NCI-H146 (cell line): ENCODE measurements around the gene ACSM5.
"Not testable (repeated sequence)": the region's sequence is repeated elsewhere in the genome, so short reads cannot be mapped to it uniquely, and the experiment has no call there.

Experiments
- DNase-seq: peaks from one replicate; lab custom pipeline; 2025; lab: John Stamatoyannopoulos, UW

ACSM5 gene

DNA sequence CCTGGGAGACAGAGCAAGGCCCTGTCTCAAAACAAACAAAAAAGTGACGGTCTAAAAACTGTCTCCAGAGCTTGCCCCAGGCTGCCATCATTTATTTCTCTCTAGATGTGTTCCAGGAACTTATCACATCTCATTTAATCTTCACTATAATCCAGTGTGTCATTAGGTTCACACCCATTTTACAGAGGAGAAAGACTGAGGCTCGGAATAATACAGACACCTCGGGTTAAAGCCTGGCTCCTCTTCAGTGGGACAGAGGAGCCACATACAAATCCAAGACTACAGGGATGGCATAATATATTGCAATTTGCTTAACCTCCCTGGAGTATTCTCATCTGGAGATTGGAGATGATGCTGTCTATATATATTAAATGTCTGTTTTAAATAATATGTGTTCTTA is 10.7 kb upstream of the ACSM5 start:
- DNase-seq = no peak

DNA sequence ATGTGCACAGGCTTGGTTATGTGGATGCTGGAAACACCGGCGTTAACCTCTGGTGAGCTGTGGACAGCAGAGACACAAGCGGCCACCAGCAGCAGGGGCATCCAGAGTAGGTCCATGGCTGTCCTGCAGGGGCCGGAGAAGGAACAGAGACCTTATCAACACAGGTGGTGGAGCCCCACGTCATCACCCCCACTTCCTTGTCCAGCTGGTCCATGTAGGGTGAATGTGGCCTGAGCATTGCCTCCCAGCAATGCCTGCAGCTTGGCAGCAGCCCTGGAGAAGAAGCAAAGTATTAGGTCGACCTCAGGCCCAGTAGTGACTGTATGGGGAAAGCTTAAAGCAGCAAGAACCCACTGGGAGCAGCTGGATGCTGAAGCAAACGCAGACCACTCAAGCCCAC is 10.1 kb upstream of the ACSM5 start:
- no peak for DNase-seq

DNA sequence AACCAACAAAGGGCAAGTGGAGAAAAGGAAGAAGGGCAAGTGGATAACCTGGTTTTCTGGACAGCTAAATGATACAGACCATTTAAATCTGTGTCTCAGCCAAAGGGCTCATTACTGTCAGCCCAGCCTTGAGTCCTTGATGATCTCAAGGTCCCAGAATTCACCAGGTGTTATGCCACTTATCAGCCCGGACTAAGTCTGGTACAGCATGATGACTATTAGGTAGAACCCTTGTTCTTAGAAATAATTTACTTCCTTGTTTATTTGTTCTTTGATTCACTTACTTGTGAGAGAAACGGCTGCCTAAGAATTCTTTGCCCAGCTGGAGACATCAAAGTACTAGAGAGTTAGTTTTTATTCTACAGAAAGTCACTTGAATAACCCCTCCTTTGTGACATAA is 8.3 kb upstream of the ACSM5 start:
- DNase-seq = no peak

DNA sequence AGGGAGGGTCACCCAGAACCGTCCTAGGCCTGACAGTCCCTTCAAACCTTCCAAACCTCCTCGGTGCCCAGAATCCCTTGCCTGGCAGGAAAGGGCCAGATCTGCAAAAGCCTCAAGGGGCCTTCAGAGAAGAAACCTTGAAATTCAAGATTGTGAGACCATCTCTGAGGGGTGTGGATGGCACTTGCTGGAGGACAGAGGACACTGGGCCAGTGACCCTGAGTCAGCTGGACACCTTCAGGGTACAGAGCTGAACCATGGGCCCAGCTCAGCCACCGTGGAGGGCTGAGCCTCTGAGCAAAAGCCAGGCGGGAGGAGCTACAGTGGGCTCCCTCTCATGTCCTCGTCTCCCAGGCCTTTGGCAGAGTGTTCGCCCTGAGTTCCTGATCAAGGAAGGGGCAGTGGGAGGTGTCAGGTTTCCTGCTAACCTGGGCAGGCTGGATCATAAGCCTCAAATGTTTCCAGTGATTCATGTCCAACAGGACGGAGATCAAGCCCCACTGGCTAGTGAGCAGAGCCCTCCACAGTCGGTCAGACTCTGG is 7.8 kb upstream of the ACSM5 start:
- no peak for DNase-seq

DNA sequence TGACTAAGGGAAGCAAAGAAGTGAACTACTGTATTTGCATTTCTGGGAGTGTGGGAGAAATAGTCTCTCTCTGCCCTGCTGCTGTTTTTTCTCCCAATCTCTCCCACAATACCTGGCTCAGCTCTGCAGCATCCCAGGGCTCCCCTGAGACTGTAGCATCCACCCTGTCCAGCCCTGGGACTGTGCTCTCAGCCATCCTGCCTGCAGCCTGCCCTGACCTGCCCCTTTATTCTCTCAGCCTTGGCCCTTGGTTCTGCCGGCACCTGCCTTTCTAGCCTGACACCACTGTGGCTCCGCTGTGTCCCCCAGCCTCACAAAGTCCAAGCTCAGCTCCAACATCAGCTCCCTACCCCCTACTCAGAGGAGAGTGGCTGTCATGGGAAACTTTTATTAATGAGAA is 6.7 kb upstream of the ACSM5 start:
- no peak for DNase-seq

DNA sequence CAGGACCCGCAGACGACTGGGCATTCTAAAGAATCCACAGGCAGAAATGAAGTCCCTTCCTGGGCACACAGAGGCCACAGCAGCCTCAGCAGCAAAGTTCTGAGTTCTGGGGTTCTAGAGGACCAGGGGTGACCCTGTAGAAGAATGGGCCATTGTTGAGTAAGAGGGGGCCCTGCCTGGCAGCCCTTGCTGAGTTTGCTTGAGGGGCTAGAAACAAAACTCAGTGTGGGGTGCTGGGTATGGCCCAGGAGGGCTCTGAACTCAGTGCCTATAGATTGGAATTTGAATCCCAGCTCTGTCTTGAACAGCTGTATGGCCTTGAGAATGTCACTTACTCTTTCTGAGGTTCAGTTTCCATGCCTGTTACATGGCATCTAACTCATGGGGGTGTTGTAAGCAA is 4.7 kb upstream of the ACSM5 start, which contains the start of gene PDILT:
TSS of gene PDILT (minus strand) at position 101 of the 400 bp plus-strand sequence. CDS start 5,437 bp downstream, outside the sequence.
- DNase-seq = no peak

DNA sequence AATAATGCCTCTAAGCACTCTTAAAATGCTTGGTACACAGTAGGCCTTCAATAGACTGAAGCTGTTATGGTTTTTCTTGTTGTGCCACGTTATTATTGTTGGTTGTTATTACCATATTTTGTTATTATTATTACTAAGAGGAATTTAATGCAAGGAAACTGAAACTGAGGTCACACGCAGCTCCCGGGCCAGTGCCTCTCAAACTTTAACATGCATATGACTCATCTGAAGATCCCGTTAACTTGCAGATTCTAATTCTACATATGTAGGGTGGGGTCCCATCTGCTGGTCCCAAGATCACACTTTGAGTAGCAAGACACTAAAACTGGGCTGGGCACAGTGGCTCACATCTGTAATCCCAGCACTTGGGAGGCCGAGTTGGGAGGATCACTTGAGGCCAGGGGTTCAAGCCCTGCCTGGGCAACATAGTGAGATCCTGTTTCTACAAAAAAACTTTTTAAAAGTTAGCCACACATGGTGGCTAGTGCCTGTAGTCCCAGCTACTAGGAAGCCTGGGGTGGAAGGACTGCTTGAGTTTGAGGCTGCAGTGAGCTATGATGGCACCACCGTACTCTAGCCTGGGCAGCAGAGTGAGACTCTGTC is 888 bp downstream of the ACSM5 start:
- DNase-seq = no peak

DNA sequence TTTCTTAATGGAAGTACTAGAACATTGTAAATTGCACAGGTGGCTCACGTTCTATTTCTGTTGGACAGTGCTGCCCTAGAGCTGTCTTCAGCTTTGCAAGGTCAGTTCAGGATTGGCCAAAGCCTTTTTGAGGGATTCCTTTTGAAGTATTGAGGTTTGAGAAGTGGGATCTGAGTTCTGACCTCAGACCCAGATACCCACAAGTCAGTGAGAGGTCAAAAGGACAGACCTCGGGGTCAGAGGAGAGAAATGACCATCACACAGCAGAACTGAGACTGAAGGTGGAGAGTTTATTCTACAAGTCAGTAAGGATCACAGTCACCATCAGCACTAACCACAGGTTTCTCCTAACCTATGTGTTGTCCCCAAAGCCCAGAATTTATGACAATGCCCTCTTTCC is 1.7 kb downstream of the ACSM5 start:
- no peak for DNase-seq

DNA sequence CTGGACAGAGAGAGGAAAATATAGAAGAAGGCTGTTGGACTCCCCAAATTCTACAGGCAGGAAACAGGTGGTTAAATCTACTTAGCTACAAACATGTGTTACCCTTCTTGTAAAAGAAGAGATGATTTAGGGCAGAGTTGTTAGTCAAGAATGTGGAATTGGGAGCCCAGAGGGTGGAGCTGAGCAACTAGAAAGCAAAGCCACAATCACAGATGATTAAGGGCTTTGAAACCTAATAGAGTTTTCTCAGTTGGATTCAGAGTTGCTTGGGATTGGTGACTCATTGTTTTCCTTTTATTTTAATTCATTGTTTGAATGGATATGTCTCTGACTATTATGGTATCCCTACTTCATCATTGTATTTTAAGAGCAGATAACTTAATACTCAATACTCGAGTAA is 6.2 kb downstream of the ACSM5 start:
- no peak for DNase-seq

DNA sequence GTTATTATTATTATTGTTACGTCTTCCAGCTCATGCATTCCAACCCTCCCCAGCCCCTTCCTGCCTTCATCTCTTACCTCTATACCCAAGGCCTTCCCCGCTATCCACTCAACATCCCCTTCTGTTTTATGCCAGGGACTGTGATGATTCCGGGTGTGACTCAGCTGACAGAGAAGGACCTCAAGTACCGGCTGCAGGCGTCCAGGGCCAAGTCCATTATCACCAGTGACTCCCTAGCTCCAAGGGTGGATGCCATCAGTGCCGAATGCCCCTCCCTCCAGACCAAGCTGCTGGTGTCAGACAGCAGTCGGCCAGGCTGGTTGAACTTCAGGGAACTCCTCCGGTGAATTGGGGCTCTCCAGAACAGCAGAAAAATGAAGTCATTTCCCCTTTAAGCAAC is 9.8 kb downstream of the ACSM5 start:
- DNase-seq = not testable (repeated sequence)

DNA sequence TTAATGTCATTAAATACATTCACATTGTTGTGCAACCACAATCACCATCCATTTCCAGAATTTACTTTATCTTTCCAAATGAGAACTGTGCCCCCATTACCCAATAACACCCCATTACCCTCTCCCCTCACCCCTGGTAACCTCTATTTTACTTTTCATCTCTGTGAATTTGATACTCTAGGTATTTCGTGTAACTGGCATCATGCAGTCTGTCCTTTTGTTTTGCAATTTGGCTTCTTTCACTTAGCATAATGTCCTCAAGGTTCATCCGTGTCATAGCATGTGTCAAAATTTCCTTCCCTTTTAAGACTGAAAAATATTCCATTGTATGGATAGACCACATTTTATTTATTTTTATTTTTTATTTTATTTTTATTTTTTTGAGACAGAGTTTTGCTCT is 12.4 kb downstream of the ACSM5 start:
- not testable (repeated sequence) for DNase-seq

DNA sequence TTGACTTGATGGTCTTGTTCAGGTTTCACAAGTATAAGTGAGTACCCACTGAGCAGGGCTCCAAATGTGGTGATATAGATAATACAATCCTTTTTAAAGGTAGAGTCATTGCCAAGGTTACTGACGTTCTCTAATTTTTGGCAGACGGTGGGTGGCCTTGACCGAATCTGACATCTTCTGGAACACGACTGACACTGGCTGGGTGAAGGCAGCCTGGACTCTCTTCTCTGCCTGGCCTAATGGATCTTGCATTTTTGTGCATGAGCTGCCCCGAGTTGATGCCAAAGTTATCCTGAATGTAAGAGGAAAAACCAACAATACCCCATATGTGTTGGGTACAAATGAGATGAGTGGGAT is 14.4 kb downstream of the ACSM5 start:
- DNase-seq = not testable (repeated sequence)

DNA sequence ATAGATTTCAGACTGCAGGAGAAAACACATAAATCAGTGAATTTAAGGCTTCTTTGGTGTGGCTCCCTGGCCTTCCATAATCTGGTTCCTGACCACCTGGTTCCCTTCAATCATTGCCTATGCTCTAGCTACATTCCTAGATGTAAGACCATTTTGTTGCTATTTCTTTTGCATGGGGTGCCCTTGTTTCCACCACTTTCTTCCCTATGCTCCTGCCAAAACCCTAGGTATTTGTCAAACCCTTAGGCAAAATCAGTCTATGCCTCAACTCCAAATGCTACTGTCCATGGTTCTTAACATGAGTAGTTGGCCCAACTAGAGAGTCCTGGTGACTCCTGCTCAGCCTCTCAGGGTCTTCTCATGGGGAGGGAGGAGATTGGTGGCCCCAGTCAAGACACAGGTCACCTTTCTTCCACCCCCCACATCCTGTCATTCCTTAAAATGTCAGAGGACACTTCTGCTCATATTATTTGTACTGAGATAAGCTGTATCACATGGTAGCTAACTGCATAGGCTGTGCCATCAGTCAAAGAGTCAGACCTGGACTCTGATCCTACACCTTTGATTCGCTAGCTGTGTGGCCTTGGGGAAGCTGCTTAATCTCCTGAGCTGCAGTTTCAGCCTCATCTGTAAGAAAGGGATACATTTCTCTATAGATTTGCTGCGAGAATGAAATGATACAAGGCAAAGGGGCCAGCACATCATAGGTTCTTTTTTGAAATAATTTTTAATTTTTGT is 15.0 kb downstream of the ACSM5 start:
- DNase-seq = no peak

DNA sequence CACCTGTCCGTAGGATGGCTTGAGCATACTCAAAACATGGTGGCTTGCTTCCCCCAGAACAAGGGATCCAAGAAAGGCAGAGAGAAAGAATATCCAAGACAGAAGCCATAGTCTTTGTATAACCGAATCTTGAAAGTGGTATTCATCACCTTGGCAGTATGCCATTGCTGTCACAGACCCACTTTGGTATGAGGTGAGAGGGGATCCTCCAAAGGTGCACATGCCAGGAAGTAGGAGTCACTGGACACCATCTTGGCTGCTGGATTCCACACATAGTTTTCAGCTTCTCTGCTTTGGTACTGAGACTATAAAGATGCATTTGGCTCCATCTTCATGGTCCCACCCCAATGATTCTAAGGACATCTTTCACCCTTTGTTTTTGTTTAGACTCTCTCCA is 18.1 kb downstream of the ACSM5 start:
- not testable (repeated sequence) for DNase-seq

DNA sequence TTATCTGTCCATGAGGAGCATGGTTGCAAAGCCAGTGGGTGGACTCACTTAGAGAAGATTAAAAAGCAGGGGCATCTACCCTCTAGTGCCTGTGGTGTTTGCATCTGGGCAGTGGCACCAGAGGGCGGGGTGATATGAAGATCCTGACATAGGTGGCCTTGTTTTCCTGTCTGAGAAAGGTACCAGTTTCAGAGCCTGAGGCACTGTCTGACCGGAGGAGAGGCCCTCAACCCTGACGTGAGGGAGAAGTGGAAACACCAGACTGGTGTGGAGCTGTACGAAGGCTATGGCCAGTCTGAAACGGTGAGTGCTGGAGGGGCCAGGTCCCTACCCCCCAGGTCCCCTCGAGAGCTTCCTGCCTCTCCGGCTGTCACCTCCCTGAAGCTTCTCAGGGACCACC is 20.2 kb downstream of the ACSM5 start:
- DNase-seq = not testable (repeated sequence)

DNA sequence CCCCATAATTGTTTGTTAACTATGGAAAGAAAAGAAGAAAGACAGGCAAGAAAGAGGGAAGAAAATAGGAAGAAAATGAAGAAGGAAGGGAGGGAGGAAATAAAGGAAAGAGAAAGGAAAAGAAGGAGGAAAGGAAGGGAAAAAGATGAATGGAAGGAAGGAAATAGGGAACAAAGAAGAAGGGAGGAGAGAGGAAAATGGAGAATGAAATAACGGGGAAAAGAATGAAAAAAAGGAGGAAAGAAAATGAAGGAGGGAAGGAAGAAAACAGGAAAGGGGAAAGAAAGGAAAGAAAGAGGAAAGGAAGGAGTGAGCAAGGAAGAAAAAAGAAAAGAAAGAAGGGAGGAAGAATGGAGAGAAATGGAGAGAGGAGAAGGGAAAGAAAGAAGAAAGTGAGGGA is 21.1 kb downstream of the ACSM5 start:
- DNase-seq = not testable (repeated sequence)

DNA sequence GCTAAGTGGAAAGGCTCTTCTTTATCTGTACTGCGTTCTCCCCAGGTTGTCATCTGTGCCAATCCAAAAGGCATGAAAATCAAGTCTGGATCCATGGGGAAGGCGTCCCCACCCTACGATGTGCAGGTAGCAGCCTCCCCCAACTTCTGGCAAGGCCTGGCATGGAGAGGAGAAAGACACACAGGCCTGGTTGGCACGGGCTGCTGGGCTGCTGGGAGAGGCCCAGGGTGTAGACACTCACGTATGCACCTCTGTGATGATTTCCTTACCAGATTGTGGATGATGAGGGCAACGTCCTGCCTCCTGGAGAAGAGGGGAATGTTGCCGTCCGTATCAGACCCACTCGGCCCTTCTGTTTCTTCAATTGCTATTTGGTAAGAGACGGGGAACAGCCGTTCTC is 21.6 kb downstream of the ACSM5 start:
- no peak for DNase-seq

DNA sequence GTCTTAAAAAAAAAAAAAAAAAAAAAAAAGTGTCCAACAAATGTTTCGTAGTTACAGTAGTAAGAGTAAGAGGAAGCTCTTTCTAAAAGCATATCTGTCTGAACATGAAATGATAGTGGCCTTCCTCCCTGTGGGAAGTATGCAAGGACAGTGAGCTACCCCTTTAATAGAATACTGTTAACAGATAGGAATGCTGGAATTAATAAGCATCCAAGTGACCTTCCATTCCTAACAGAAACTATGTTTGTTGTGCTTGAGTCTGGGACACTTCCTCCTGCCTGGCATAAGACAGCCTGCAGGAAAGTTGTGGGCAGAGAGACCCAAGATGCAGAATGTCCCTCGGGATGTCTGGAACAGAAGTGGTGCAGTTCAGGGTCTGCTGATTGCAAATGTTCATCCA is 29.6 kb downstream of the ACSM5 start:
- DNase-seq = not testable (repeated sequence)

DNA sequence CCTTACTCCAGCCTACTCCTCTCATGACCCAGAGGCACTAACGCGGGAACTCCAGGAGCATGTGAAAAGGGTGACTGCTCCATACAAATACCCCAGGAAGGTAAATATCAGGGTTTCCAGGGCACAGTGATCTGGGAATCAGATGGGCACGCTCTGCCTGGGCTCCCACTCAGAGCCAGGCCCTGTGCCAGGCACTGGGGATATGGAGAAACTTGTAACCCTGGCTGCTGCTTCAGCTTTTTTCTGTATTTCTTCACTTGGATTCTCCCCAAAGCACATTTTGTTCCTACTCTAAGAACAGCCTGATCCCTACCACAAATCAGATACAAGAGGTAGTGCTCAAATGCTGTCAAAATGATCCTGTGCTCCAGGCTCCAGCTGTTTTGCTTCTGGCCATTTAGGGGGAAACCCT is 30.5 kb downstream of the ACSM5 start:
- DNase-seq = not testable (repeated sequence)

DNA sequence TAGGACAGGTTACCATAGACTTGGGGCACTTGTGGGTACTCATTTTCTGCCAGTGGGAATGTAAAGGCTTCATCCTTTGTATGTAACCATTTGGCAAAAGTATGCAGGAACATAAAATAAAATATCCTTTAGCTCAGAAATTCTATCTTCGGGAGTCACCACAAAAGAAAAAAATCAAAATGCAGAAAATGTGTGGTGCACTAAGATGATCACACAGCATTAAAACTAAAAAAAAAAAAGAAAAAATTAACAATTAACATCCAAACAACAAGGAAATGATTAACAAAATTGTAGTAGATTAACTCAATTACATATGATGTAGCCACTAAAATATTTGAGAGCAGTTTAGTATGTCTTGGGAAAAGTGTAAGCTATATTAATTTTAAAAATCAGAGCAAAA is 31.4 kb downstream of the ACSM5 start:
- not testable (repeated sequence) for DNase-seq

DNA sequence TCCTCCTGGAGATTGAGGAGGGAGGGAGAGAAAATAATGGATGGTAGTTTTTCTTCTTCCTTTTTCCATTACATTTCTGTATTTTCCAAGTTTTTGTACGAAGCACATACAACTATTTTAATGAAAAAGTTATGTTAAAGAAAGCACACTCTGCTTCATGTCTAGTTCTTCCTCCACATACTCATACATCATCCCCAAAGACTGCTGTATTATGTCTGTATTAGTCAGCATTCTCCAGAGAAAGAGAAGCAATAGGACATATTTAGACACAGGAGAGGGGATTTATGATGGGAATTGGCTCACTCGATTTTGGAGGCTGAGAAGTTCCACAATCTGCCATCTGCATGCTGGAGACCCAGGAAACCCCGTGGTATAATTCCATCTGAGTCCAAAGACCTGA is 31.9 kb downstream of the ACSM5 start:
- DNase-seq = no peak

DNA sequence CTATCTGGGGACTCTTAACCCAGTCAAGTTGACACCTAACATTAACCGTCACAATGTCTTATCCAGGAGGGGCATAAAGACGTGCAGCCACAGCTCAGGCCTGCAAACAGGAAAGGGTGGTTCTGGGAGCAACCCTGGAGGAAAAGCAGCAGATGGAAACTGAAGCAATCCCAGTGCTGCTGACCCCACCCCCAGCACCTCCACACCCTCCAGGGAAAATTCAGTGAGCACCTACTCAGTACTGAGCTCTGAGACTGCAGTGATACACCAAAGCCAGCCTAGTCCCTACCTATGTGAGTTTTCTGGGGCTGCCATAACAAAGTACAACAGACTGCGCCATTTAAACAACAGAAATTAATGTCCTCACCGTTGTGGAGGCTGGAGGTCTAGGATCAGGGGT is 32.5 kb downstream of the ACSM5 start:
- not testable (repeated sequence) for DNase-seq

DNA sequence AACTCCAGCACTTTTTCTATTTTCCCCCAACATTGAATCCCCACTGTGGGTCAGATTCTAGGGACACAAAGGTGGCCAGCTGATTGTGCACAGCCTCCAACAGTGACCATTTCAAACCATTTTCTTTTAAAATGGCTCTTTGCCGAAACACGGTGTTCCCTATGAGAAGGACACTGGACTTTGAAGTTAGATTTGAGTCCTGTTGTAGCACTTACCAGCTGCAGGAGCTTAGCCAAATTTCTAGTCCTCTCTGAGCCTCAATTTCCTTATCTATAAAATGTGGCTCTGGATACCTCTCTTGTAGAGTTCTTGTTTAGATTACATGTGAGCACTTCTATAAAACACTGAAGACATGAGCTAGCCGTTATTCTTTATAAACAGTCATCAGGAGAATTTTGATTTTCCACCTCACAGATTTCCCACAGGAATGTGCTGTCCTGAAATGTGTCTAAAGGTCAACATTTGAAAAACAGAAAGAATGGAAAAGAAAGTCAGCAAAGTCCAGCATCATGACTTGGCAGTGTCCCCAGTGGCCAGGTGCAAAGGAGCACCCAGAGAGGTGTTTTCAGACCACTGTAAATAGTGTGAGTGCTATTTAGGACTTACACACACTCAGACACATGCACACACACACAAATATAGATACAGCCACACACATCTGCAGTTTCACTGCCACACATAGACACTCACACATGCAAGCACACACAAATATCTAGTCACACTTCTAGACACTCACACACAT is 37.5 kb downstream of the ACSM5 start:
- DNase-seq = not testable (repeated sequence)
